Inferior parietal cortex (tissue), 1 donor: Measurements from ENCODE around the gene LRRC8C.

Source experiments
- DNase-seq: peaks from one replicate; pipeline ENCODE4 v3.0.0-alpha.2; 2016; ENCODE audit errors: extremely low spot score

LRRC8C gene

GRCh38 chr1:89670711-89671110 lies 37.8 kb downstream of the LRRC8C start:
- DNase-seq: no peak

- no peak for DNase-seq
These were observed 39.0 kb downstream of the LRRC8C start for GRCh38 chr1:89671775-89672488.

- no peak for DNase-seq
These were observed 39.7 kb downstream of the LRRC8C start for GRCh38 chr1:89672489-89673183.

- no peak for DNase-seq
These were observed 40.3 kb downstream of the LRRC8C start for GRCh38 chr1:89673251-89673650.

- no peak for DNase-seq
These were observed 42.8 kb downstream of the LRRC8C start for GRCh38 chr1:89675677-89676076.

DNA sequence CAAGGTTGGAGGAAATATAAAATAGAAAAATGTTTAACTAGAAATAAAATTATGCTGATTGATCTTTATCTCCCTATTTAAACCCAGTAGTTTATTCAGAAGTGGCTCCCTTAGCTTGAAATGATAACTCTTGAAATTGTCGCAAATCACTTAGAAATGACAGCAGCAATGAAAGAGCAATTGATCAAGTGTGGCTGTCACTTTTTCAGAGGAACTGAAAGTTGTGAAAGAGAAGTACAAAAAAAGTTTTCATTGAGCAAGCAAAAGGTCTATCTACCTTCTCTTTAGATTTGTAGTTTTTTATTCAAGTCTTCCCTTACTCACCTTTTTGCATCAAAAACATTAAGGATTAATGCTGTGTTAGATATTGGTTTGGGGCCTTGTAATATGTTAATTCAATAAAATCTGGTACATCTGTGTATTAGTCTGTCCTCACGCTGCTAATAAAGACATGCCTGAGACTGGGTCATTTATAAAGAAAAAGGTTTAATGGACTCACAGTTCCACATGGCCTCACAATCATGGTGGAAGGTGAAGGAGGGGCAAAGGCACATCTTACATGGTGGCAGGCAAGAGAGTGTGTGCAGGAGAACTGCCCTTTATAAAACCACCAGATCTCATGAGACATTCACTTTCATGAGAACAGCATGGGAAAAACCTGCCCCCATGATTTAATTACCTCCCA lies 48.3 kb downstream of the LRRC8C start:
- DNase-seq: no peak

DNA sequence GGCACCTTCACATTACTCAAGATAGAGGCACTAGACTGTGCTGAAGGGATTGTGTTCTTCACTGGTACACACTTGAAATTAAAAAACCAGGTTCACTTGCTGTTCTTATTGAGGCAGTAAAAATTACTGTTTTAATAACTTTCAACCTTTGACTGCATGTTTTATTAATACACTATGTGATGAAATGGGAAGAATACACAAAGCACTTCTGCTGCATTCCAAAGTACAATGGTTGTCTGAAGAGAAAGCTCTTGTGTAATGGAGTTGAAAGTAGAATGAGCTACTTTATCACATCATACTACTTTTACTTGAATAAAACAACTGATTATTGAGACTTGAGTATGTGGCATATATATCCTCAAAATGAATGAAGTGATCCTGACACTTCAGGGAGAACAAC lies 49.7 kb downstream of the LRRC8C start:
- no peak for DNase-seq

- DNase-seq: no peak
These were observed 52.5 kb downstream of the LRRC8C start for GRCh38 chr1:89685461-89685860.

DNA sequence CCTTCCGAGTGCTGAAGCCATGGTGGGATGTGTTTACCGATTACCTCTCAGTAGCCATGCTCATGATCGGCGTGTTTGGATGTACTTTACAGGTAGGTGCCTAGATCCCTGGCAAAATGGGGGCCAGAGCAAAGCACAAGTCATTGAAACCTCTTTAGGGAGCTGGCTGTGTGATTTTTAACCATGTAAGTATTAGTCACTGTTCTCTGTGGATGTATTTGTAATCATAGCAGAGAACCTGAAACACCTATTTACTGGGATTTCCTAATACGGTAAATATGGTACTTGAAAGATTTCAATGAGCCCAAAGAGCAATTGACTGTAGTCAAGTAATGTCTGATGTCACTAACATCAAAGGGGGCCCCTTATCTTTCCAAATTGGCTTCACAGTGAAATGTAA lies 53.6 kb downstream of the LRRC8C start:
- DNase-seq: no peak

- DNase-seq: no peak
These were observed 54.3 kb downstream of the LRRC8C start for GRCh38 chr1:89687254-89687653.

DNA sequence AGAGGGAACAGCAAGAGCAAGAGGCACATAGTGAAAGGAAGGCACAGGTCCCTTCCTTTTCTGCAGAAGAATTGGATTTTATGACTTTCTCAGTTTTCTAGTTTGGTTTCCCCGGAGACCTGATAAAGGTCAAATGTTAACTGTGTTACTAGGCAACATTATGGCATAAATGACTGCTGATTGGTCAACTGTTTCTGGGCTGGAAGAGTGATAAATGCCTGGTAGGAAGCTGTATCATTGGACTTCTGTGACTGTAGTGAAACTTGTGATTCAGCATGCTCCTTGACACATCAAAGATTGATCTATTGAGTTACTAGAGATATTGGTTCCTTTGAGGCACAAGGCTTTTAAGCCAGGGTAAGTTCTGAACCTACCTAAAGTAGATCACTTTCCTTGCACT lies 55.7 kb downstream of the LRRC8C start:
- no peak for DNase-seq

GRCh38 chr1:89689234-89689633 lies 56.3 kb downstream of the LRRC8C start:
- DNase-seq: no peak

GRCh38 chr1:89690595-89690994 lies 57.7 kb downstream of the LRRC8C start:
- DNase-seq: no peak

DNA sequence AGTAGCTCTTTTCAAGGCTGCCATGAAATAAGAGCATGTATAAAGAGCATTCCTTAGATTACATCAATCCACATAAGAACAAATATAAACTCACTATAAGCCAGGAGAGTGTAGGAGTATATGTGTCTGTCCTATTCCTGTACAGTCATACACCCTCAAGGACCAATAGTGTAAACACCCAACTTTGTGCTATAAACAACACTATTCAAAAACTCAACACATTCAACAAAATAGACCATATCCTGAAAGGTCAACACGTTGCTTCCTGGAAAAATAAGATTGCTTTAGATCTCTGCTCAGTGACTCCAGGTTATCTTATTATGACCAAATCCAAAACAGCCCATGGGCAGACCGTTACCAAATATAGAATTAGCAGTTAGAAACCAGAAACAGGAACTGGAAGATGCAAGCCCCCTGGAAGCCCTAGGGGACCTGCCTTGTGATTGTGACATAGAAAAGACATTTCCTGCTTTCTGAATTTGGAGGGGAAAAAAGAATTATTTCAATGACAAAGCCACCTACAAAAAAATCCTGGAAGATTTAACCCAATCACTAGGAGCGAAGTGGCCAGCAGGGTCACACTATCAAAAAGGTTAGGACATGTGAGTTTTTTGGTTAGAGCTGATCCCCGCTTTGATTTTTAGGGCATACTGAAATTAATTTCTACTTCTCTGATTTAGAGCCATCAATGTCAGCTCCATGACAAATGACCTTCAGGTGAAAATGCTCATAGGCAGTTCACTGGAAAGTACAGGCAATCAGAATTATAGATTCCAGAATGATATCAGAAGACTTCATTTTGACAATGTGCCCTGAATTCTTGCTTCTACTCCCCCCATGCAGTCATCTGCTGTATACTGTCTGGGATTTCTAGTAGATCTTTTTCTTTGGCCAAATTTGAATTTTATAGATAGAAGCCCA lies 59.9 kb downstream of the LRRC8C start:
- DNase-seq: no peak

DNA sequence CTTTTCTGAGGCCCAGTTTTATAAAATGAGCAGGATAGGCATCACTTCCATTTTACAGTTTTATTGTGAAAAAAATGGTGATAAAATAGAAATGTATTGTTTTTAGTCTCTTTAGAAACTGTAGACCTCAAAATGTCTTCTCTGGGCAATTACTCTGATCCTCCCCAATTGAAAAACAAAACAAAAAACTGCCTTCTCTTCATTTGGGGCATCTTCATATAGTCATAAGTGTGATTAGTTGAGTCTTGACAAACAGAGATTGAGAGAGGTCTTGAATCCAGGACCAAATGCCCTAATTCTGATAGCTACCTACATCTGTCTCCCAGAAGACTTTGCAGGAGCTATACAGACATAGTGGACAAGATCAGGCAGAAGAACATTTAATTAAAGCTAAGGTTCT lies 62.9 kb downstream of the LRRC8C start:
- DNase-seq: no peak

DNA sequence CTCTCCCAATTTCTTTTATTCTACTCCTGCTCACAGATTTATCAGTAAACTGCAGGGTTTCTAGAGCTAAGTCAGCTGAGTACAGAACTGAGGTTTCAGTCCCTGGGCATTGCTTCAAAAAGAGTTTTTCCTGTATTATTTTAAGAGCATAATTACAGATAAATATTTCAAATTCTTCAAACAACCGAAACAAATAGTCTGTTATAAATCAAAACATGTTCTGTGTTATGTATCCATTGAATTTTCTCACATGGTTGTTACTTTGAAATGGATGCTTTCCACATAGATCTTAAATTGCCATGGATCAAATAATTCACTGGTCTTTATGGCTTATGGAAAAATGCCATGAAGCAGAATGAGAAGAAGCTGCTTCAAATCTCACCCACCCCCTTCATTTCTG lies 64.5 kb downstream of the LRRC8C start:
- DNase-seq: no peak

DNA sequence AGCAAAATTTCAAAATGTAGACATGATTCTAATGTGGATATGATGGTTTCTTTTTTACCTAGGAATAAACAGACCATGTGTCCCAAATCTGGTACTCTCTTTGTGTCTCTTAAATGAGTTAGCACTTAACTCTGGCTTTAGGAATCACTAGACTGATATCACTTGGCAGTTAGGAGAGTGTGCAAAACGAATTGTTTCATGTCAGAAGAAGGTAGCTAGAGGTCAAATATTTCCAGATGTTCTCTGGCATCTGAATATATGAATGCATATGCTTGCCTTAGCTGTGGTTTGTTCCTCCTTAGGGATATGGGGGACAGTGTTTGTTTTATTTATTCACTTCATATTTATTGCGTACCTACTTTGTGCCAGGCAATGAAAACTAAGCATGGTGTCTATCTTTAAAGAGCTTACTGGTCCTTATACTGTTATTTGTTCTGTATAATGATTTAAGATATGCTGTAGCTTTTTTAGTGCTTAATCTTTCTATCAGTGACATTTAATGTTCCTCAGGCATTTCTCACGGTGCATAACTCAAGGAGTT lies 65.2 kb downstream of the LRRC8C start:
- DNase-seq: no peak

GRCh38 chr1:89698624-89699023 lies 65.7 kb downstream of the LRRC8C start:
- no peak for DNase-seq

GRCh38 chr1:89699451-89699986 lies 66.6 kb downstream of the LRRC8C start:
- no peak for DNase-seq

GRCh38 chr1:89701746-89702241 lies 68.9 kb downstream of the LRRC8C start:
- DNase-seq: no peak

DNA sequence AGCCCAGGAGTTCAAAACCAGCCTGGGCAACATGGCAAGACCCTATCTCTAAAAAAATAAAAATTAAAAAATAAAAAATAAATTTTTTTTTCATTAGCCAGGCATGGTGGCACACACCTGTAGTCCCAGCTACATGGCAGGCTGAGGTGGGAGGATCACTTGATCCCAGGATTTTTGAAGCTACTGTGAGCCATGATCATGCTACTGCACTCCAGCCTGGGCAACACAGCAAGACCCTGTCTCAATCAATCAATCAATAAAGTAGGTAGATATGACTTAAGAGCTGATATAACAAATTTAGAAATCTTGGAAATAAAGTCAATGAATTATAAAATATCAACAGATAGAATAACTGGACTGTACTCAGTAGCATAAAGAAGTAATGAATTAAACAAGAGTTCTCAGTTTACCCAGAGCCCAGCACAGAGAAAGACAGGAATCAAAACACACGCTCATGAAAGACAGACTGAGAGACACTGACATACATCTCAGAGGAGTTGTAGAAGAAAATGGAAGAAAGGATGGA lies 69.7 kb downstream of the LRRC8C start:
- DNase-seq: no peak
